ENCODE results near the gene SYCP2.

GRCh38 chr20:59971428-59971827, 38.0 kb upstream of the SYCP2 start:
- no peak for TF ChIP-seq EZH2 (IDR thresholded peaks at IDR 0.05; ENCODE audit: low read length)
- TF ChIP-seq CTCF (optimal IDR thresholded peaks at IDR 0.05 in 1 of 3, IDR thresholded peaks at IDR 0.05 in 1 of 3, conservative IDR thresholded peaks at IDR 0.05 in 1 of 3; ENCODE audit: extremely low read depth in 1 of 3, insufficient read depth in 2 of 3, low read length in 3 of 3): no peak

Data from keratinocyte (primary cell).